HG02623 (cell line): ENCODE measurements around the gene NUTM2F.
A peak's percentile ranks its signal among the peaks of the same experiment; 100 is the strongest.
"Not testable (repeated sequence)": the region's sequence is repeated elsewhere in the genome, so short reads cannot be mapped to it uniquely, and the experiment has no call there.

ENCODE experiments used
- ATAC-seq: cut with Tn5 transposase; IDR thresholded peaks from one replicate; pipeline ENCODE4 v1.9.1; 2021; ENCODE audit warnings: moderate library complexity; ENCODE audit not compliant: unreplicated experiment

NUTM2F gene

GRCh38 chr9:94328544-94328943 is at the start of gene NUTM2F:
NUTM2F (minus strand) TSS chr9:94328644; CDS start chr9:94328623, 21 bp downstream.
- ATAC-seq, result not testable (repeated sequence)

GRCh38 chr9:94375197-94375596 is 46.8 kb upstream of the NUTM2F start:
- peak; percentile 52 for ATAC-seq

- ATAC-seq, result peak; percentile 86
Measured at GRCh38 chr9:94374176-94375056, 46.0 kb upstream of the NUTM2F start.

- not testable (repeated sequence) for ATAC-seq
Measured at GRCh38 chr9:94373779-94374175, 45.3 kb upstream of the NUTM2F start.

GRCh38 chr9:94370266-94370665 is 41.8 kb upstream of the NUTM2F start:
- ATAC-seq, result not testable (repeated sequence)

- ATAC-seq, result not testable (repeated sequence)
Measured at GRCh38 chr9:94364093-94364614, 35.7 kb upstream of the NUTM2F start.

GRCh38 chr9:94357158-94357557 is 28.7 kb upstream of the NUTM2F start:
- ATAC-seq, result not testable (repeated sequence)

- not testable (repeated sequence) for ATAC-seq
Measured at GRCh38 chr9:94351901-94352723, 23.7 kb upstream of the NUTM2F start.

GRCh38 chr9:94348754-94349153 is 20.3 kb upstream of the NUTM2F start:
- not testable (repeated sequence) for ATAC-seq

- ATAC-seq, result not testable (repeated sequence)
Measured at GRCh38 chr9:94347451-94347850, 19.0 kb upstream of the NUTM2F start.

- ATAC-seq, result not testable (repeated sequence)
Measured at GRCh38 chr9:94341703-94342102, 13.3 kb upstream of the NUTM2F start.

- ATAC-seq, result not testable (repeated sequence)
Measured at GRCh38 chr9:94340750-94341149, 12.3 kb upstream of the NUTM2F start.

GRCh38 chr9:94339657-94340056 is 11.2 kb upstream of the NUTM2F start:
- ATAC-seq, result not testable (repeated sequence)

- ATAC-seq, result not testable (repeated sequence)
Measured at GRCh38 chr9:94338723-94339122, 10.3 kb upstream of the NUTM2F start.

- not testable (repeated sequence) for ATAC-seq
Measured at GRCh38 chr9:94336445-94336844, 8.0 kb upstream of the NUTM2F start.

- not testable (repeated sequence) for ATAC-seq
Measured at GRCh38 chr9:94325583-94325982, 2.9 kb downstream of the NUTM2F start.

GRCh38 chr9:94323153-94323798 is 5.2 kb downstream of the NUTM2F start:
- ATAC-seq, result not testable (repeated sequence)

- ATAC-seq, result not testable (repeated sequence)
Measured at GRCh38 chr9:94322342-94322940, 6.0 kb downstream of the NUTM2F start.

GRCh38 chr9:94317949-94318657 is 10.3 kb downstream of the NUTM2F start:
- not testable (repeated sequence) for ATAC-seq

- ATAC-seq, result not testable (repeated sequence)
Measured at GRCh38 chr9:94316236-94316635, 12.2 kb downstream of the NUTM2F start.
